A673 (cell line): ENCODE results near the gene ZNF765. TPM values are rescaled to one million over a fixed set of nuclear protein-coding genes. Genes with fewer than 3 reads are reported as not detected.

Experiments used
- BruUV-seq: library from RNA; stranded (reverse); fragments of 400-500 nt; replicated peaks from 2 replicates; lab custom pipeline; 2021; lab: Mats Ljungman, UMichigan
- CTCF ChIA-PET: fragments of 300-600 bp; sonication (Branson Sonifier 250); formaldehyde crosslinking; loops from one replicate; lab custom pipeline; 2022; ENCODE audit warnings: antibody characterized with exemption; lab: Charles Lee
- POLR2A ChIA-PET: fragments of 300-600 bp; sonication (Branson Sonifier 250); formaldehyde crosslinking; loops from one replicate; lab custom pipeline; 2022; ENCODE audit warnings: antibody characterized with exemption; ENCODE audit not compliant: low non-redundant PET; lab: Charles Lee
- DNase-seq: peaks from one replicate; pipeline ENCODE4 v3.0.0-alpha.2; 2015; ENCODE audit warnings: low spot score
- H3K27ac ChIP-seq: fragments of 200-600 bp; sonication (generic); 2 replicates; pipeline ENCODE4 v1.5.1; 2016; ENCODE audit warnings: mixed run types, low read depth, mild to moderate bottlenecking, mixed read lengths, antibody characterized with exemption, low read length; ENCODE audit not compliant: poor library complexity, severe bottlenecking
- H3K27me3 ChIP-seq: fragments of 200-600 bp; sonication (generic); replicated peaks from 2 replicates; pipeline ENCODE4 v1.6.1; 2017; ENCODE audit warnings: mixed run types, low read depth, mild to moderate bottlenecking, mixed read lengths, antibody characterized with exemption, low read length; ENCODE audit not compliant: insufficient read depth, poor library complexity
- H3K36me3 ChIP-seq: fragments of 200-600 bp; sonication (generic); 2 replicates; pipeline ENCODE4 v1.6.1; 2016; ENCODE audit warnings: mixed run types, mild to moderate bottlenecking, mixed read lengths, antibody characterized with exemption, low read length; ENCODE audit not compliant: insufficient read depth, poor library complexity, severe bottlenecking
- H3K4me1 ChIP-seq: fragments of 200-600 bp; sonication (generic); 2 replicates; pipeline ENCODE4 v1.6.1; 2017; ENCODE audit warnings: mixed run types, mild to moderate bottlenecking, mixed read lengths, antibody characterized with exemption, low read length; ENCODE audit not compliant: insufficient read depth, poor library complexity, severe bottlenecking
- H3K4me3 ChIP-seq: fragments of 200-600 bp; sonication (generic); 2 replicates; pipeline ENCODE4 v1.5.1; 2016; ENCODE audit warnings: low read depth, mixed run types, mild to moderate bottlenecking, mixed read lengths, low read length; ENCODE audit not compliant: poor library complexity, severe bottlenecking
- H3K9me3 ChIP-seq: fragments of 200-600 bp; sonication (generic); 2 replicates; pipeline ENCODE4 v1.6.1; 2016; ENCODE audit warnings: mixed run types, low read depth, mild to moderate bottlenecking, mixed read lengths, antibody characterized with exemption, low read length; ENCODE audit not compliant: poor library complexity, severe bottlenecking
- EZH2 ChIP-seq: fragments of 200-600 bp; sonication (generic); IDR thresholded peaks from 2 replicates; pipeline ENCODE4 v1.6.1; 2017; ENCODE audit warnings: borderline replicate concordance, low read depth, mild to moderate bottlenecking, mixed read lengths, antibody characterized with exemption, low read length; ENCODE audit not compliant: poor library complexity, severe bottlenecking
- intact Hi-C: fragments of 100-400 bp; cut with micrococcal nuclease; formaldehyde crosslinking; loops from one replicate; pipeline ENCODE4 v1.10.0; 2022; ENCODE audit not compliant: unreplicated experiment
- total RNA-seq: library from RNA; stranded (reverse); gene quantifications from 2 replicates; pipeline ENCODE4 v1.2.3, GENCODE V29; 2021
- TF ChIP-seq, protein P1 (sequence below): fragments of 300-800, 200-600 bp; sonication (generic); conservative IDR thresholded peaks from 2 replicates; pipeline ENCODE4 v1.5.1; 2017; ENCODE audit warnings: low read depth, mild to moderate bottlenecking, antibody characterized with exemption, low read length, moderate library complexity, mixed read lengths

ZNF765 gene
- total RNA-seq, 1 experiment from 2014 or later = 10.4 TPM

DNA sequence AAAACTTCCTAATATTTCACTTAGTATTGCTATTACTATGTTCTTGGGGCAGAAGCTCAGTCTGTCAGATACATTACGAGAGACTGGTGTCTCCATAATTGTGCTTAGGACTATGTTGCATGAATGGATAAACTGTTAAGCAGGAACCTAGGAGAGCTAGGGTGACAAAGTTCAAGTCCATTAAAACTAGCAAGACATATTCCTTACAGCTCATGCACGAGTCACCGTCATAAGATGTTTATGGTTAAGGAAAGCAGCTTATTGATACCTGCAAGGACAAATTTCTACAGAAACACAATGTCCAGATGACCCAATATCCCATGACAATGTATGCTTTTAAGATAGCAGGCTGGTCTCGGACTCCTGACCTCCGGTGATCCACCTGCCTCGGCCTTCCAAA, 66.9 kb downstream of the ZNF765 start:
- DNase-seq = no peak
- BruUV-seq = no TSS peak
- H3K27ac ChIP-seq = no peak overlapping the region
- peaks cover 13% of the 10 kb centered on the region for H3K9me3 ChIP-seq
- H3K36me3 ChIP-seq = no peaks in the 10 kb centered on the region
- CTCF ChIA-PET = no interaction called here
- no peaks in the 10 kb centered on the region for H3K27me3 ChIP-seq
- intact Hi-C loops = no loop called here
- TF ChIP-seq, protein P1, sequence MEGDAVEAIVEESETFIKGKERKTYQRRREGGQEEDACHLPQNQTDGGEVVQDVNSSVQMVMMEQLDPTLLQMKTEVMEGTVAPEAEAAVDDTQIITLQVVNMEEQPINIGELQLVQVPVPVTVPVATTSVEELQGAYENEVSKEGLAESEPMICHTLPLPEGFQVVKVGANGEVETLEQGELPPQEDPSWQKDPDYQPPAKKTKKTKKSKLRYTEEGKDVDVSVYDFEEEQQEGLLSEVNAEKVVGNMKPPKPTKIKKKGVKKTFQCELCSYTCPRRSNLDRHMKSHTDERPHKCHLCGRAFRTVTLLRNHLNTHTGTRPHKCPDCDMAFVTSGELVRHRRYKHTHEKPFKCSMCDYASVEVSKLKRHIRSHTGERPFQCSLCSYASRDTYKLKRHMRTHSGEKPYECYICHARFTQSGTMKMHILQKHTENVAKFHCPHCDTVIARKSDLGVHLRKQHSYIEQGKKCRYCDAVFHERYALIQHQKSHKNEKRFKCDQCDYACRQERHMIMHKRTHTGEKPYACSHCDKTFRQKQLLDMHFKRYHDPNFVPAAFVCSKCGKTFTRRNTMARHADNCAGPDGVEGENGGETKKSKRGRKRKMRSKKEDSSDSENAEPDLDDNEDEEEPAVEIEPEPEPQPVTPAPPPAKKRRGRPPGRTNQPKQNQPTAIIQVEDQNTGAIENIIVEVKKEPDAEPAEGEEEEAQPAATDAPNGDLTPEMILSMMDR = no peak
- TF ChIP-seq EZH2 = no peak
- H3K4me1 ChIP-seq = no peaks in the 10 kb centered on the region
- H3K4me3 ChIP-seq = no peak overlapping the region
- POLR2A ChIA-PET = no interaction called here

GRCh38 chr19:53462861-53463260, 67.9 kb downstream of the ZNF765 start:
- DNase-seq = no peak
- intact Hi-C loops = no loop called here
- Histone ChIP-seq H3K36me3 (no peaks in the 10 kb centered on the region), H3K4me1 (no peaks in the 10 kb centered on the region), H3K9me3 (peaks cover 5% of the 10 kb centered on the region), H3K27me3 (no peaks in the 10 kb centered on the region), H3K27ac (no peak overlapping the region), H3K4me3 (no peak overlapping the region)
- no peak for TF ChIP-seq EZH2
- TF ChIP-seq, protein P1 = no peak
- CTCF ChIA-PET = no interaction called here
- POLR2A ChIA-PET = interaction anchor here (0.6 kb wide), 1 partner anchor 719 kb away, joined by 8 read pairs; no protein-coding TSS in a partner anchor
- BruUV-seq = no TSS peak

GRCh38 chr19:53463263-53463662, 68.3 kb downstream of the ZNF765 start:
- POLR2A ChIA-PET = no interaction called here
- no peaks in the 10 kb centered on the region for H3K4me1 ChIP-seq
- CTCF ChIA-PET = no interaction called here
- intact Hi-C loops = no loop called here
- H3K4me3 ChIP-seq = no peak overlapping the region
- TF ChIP-seq EZH2 = no peak
- TF ChIP-seq, protein P1 = no peak
- peak; percentile 42 for DNase-seq
- H3K27me3 ChIP-seq = no peaks in the 10 kb centered on the region
- no peaks in the 10 kb centered on the region for H3K36me3 ChIP-seq
- H3K27ac ChIP-seq = no peak overlapping the region
- BruUV-seq = no TSS peak
- peaks cover 5% of the 10 kb centered on the region for H3K9me3 ChIP-seq
